ENCODE results near the gene TTC9C.

The TTC9C gene

DNA sequence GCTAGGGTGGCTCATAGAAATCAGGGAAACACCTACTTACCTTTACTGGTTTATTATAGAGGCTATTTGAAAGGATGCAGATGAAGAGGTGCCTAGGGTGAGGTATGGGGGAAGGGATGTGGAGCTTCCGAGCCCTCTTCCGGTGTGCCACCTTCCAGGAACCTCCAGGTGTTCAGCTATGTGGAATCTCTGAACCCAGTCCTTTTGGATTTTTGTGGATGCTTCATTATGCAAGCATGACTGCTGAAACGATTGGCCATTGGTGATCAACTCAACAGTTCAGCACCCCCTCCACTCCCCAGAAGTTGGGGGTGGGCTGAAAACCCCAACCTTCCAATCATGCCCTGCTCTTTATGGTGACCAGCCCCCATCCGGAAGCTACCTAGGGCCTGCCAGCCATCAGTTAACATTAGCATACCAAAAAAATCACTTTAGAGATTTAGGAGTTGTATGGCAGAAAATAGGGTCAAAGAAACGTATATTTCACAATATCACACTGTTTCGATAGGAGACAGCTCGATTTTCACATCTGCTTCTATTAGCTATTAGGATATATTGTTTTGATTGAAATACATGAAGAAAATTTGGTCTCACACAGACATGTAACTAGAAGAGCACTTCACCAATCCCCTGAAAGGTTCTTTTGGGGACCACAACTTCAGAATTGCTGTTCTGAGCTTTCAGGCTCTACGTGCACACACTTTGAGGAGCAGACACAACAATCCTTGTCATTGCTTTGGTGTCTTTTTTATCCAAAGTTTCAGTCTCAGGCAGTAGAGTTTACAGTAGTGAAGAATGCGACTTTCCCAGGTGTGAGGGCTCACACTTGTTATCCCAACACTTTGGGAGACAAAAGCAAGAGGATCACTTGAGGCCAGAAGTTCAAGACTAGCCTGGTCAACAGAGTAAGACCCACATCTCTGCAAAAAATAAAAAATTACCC is 29.8 kb downstream of the TTC9C start:
- TF ChIP-seq EGR1 (IDR thresholded peaks at IDR 0.05), result no peak
- no peak for TF ChIP-seq EP300 (IDR thresholded peaks at IDR 0.05; ENCODE audit: borderline replicate concordance)
- TF ChIP-seq TAF1 (IDR thresholded peaks at IDR 0.05; ENCODE audit: low read depth), result no peak
- TF ChIP-seq, protein P1, sequence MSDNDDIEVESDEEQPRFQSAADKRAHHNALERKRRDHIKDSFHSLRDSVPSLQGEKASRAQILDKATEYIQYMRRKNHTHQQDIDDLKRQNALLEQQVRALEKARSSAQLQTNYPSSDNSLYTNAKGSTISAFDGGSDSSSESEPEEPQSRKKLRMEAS (IDR thresholded peaks at IDR 0.05), result no peak
- no peak for TF ChIP-seq ZBTB7A (IDR thresholded peaks at IDR 0.05; ENCODE audit: low read depth)
- TF ChIP-seq, protein P2, sequence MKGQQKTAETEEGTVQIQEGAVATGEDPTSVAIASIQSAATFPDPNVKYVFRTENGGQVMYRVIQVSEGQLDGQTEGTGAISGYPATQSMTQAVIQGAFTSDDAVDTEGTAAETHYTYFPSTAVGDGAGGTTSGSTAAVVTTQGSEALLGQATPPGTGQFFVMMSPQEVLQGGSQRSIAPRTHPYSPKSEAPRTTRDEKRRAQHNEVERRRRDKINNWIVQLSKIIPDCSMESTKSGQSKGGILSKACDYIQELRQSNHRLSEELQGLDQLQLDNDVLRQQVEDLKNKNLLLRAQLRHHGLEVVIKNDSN (IDR thresholded peaks at IDR 0.05), result no peak
- no peak for TF ChIP-seq CREB1 (IDR thresholded peaks at IDR 0.05; ENCODE audit: low read depth)

DNA sequence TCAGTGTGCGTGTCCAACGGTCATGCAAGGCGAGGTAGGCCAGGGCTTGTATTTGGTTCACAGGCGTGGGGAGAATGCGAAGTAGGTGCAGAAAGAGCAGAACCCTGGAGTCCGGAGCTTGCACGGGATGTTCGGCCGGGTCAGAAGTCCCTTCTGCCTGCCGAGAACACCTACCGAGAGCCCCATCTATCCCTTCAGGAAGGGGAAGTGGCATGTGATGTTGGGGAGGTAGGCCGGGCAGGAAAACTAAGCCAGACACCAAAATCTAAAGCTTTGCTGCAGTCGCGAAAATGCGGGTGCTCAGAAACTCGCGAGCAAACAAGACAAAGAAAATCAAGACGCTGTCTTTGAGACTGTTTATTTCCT is 42.5 kb downstream of the TTC9C start:
- 0 out of 2 replicates have a peak, but pooled peaks have one; percentile 12 for TF ChIP-seq NFIC (IDR thresholded peaks at IDR 0.05)
- TF ChIP-seq EP300 (IDR thresholded peaks at IDR 0.05; ENCODE audit: borderline replicate concordance), result no peak

DNA sequence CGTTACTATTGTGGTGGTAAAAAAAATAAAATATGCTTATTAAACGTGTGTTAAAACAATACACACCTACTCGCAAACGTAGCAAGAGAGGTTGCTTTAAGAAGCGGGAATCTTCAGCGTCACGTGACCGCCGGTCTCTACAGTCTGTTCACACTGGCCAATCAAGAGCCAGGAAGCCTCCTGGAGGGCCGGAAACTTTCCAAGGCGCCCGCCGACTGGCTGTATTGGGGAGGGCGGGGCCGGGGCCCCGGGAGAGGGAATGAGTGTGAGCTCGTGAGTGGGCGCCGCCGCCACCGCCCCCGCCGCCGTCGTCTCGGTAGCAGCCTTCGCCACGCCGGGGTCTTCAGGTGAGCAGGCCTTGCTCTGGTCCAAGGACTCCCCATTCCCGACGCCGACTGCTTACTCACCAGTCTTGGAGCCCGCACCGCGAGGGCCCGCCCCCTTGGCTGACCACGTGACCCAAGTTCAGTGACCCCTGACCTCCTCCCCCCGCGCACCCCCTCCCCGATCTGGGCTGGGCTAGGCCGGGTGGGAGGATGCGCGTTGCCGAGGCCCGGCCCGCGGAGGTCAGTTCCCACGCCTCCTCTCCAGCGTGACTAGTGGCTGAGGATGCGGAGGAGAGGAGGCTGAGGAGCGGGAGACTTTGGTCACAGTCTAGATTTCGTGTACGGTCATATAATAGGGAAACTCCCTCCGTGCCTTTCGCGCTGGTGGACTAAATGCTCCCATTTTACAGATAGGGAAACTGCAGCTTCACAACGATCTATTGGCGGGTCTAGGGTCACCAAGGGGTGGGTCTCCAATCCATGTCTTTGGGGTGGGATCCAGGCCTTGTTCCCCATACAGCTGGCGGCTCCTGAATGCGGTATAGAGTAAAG is 43.1 kb downstream of the TTC9C start, which contains the start of gene TAF6L:
Gene TAF6L, plus strand, starts transcription at position 253 of the 878 bp plus-strand sequence. CDS start 4,388 bp downstream, outside the sequence.
- TF ChIP-seq TEAD4 (IDR thresholded peaks at IDR 0.05), result no peak
- no peak for TF ChIP-seq CREB1 (IDR thresholded peaks at IDR 0.05; ENCODE audit: low read depth)
- no peak for TF ChIP-seq CEBPB (IDR thresholded peaks at IDR 0.05)
- no peak for TF ChIP-seq EP300 (IDR thresholded peaks at IDR 0.05; ENCODE audit: borderline replicate concordance)
- no peak for TF ChIP-seq NFIC (IDR thresholded peaks at IDR 0.05)
- no peak for TF ChIP-seq TCF12 (IDR thresholded peaks at IDR 0.05; ENCODE audit: low read depth)
- TF ChIP-seq ZBTB7A (IDR thresholded peaks at IDR 0.05; ENCODE audit: low read depth), result peak; percentile 86
- TF ChIP-seq, protein P2 (IDR thresholded peaks at IDR 0.05), result peak; percentile 94
- TF ChIP-seq, protein P3, sequence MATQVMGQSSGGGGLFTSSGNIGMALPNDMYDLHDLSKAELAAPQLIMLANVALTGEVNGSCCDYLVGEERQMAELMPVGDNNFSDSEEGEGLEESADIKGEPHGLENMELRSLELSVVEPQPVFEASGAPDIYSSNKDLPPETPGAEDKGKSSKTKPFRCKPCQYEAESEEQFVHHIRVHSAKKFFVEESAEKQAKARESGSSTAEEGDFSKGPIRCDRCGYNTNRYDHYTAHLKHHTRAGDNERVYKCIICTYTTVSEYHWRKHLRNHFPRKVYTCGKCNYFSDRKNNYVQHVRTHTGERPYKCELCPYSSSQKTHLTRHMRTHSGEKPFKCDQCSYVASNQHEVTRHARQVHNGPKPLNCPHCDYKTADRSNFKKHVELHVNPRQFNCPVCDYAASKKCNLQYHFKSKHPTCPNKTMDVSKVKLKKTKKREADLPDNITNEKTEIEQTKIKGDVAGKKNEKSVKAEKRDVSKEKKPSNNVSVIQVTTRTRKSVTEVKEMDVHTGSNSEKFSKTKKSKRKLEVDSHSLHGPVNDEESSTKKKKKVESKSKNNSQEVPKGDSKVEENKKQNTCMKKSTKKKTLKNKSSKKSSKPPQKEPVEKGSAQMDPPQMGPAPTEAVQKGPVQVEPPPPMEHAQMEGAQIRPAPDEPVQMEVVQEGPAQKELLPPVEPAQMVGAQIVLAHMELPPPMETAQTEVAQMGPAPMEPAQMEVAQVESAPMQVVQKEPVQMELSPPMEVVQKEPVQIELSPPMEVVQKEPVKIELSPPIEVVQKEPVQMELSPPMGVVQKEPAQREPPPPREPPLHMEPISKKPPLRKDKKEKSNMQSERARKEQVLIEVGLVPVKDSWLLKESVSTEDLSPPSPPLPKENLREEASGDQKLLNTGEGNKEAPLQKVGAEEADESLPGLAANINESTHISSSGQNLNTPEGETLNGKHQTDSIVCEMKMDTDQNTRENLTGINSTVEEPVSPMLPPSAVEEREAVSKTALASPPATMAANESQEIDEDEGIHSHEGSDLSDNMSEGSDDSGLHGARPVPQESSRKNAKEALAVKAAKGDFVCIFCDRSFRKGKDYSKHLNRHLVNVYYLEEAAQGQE (IDR thresholded peaks at IDR 0.05; ENCODE audit: low read depth), result no peak
- TF ChIP-seq YY1 (IDR thresholded peaks at IDR 0.05; ENCODE audit: low read depth), result no peak
- no peak for TF ChIP-seq FOXM1 (IDR thresholded peaks at IDR 0.05; ENCODE audit: borderline replicate concordance, low read depth)
- TF ChIP-seq, protein P1 (IDR thresholded peaks at IDR 0.05), result peak; percentile 65; the same call in 1 of the 2 replicates
- TF ChIP-seq TAF1 (IDR thresholded peaks at IDR 0.05; ENCODE audit: low read depth), result peak; percentile 28; the same call in 1 of the 2 replicates
- TF ChIP-seq RAD21 (IDR thresholded peaks at IDR 0.05; ENCODE audit: low read depth), result no peak
- TF ChIP-seq EGR1 (IDR thresholded peaks at IDR 0.05), result peak; percentile 83

DNA sequence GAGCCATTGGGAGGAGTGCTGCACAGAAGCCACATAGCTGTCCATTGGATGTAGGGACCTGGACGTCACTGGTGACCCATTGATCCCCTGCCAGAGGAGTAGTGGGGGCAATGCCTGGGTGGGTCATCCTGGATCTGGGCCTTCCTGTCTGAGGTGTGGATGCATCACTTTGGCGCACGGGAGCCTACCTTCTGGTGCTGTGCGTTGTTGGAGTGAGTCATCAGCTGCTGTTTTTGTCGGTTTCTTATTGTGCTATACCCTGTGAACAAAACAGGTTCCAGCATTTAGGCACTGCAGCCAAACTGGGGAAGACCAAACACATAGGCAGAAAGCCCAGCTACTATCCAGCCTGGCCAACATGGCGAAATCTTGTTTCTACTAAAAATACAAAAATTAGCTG is 46.1 kb downstream of the TTC9C start:
- TF ChIP-seq, protein P1 (IDR thresholded peaks at IDR 0.05), result no peak
- TF ChIP-seq CREB1 (IDR thresholded peaks at IDR 0.05; ENCODE audit: low read depth) (no peak), TEAD4 (IDR thresholded peaks at IDR 0.05) (no peak), EP300 (IDR thresholded peaks at IDR 0.05; ENCODE audit: borderline replicate concordance) (no peak), RAD21 (IDR thresholded peaks at IDR 0.05; ENCODE audit: low read depth) (no peak), NFIC (IDR thresholded peaks at IDR 0.05) (no peak), TAF1 (IDR thresholded peaks at IDR 0.05; ENCODE audit: low read depth) (no peak), CEBPB (IDR thresholded peaks at IDR 0.05) (no peak), TCF12 (IDR thresholded peaks at IDR 0.05; ENCODE audit: low read depth) (no peak), ZBTB7A (IDR thresholded peaks at IDR 0.05; ENCODE audit: low read depth) (no peak), FOXM1 (IDR thresholded peaks at IDR 0.05; ENCODE audit: borderline replicate concordance, low read depth) (no peak)
- TF ChIP-seq, protein P3 (IDR thresholded peaks at IDR 0.05; ENCODE audit: low read depth), result no peak

DNA sequence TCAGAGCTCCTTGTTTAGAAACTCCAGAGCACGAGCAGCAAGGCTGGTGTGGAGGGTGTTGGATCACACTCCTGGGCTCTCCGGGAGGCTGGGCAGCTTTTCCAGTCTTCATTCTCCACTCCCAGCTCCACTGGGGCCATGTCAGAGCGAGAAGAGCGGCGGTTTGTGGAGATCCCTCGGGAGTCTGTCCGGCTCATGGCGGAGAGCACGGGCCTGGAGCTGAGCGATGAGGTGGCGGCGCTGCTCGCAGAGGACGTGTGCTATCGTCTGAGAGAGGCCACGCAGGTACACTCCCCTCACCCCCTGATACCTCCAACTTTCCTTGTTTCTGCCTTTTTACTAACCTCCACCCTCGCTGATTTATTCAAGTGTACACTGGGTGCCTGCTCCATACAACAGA is 47.4 kb downstream of the TTC9C start:
- TF ChIP-seq TCF12 (IDR thresholded peaks at IDR 0.05; ENCODE audit: low read depth) (no peak), YY1 (IDR thresholded peaks at IDR 0.05; ENCODE audit: low read depth) (no peak), TEAD4 (IDR thresholded peaks at IDR 0.05) (no peak)
- TF ChIP-seq, protein P2 (IDR thresholded peaks at IDR 0.05), result no peak
